ENCODE data around the gene FAM210A.

FAM210A gene

GRCh38 chr18:13620206-13620672, 106.1 kb downstream of the FAM210A start:
- no peak for DNase-seq

GRCh38 chr18:13619505-13620205, 106.7 kb downstream of the FAM210A start:
- DNase-seq: no peak

GRCh38 chr18:13618760-13619438, 107.5 kb downstream of the FAM210A start:
- DNase-seq: no peak

DNA sequence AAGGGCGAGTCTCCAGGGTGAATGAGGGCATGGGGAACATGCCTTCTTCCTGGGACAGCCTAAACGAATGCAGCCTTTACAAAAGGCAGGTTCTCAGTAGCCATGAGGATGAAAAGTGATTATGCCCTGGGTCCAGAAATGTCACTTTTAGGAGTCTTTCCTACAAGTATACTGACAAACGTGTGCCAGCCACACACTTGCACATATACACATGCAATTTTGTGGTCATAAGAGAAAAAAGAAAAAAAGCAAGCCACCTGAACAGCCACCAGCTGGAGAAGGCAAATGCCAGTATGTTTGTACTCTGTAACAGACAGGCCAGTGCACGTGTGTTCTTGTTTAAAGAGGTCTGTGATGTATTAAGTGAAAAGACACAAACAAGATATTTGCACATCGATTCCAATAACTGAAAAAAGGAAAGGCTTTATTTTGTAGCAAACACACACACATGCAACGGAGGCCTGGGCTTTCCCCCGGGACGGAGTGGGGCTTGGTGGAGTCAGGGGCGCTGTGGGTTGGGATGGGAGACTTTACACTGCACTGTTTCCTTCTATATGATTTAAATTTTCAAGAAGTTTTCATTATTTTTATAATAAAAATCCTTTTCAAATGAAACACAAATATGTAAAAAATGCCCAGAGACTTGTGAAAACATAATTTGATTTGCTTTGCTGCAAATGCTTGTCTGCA, 108.4 kb downstream of the FAM210A start:
- no peak for DNase-seq

DNA sequence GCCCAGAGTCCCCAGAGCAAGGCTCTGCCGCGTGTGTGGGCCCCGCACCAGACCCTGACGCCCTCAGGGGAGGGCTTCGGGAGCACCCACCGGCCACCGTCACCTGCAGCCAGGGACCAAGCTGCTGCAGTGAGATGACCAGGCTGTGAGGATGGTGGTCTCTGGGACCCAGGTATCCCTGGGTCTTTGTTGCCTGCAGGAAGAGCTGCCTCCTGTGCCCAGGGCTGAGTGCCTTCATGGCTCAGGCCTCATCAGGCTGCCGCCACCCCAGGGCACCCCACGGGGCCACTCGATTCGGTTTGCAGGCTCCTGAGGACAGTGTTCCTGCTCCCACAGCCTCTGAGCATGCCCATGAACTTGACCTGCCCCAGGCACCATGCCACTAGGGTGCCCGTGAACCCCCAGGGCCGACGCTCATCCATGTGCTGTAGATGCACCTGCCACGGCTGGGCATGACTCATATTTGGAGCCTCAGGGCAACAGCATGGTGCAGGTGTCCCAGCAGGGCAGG, 109.8 kb downstream of the FAM210A start:
- DNase-seq: no peak

- DNase-seq: no peak
Measured at GRCh38 chr18:13616041-13616440, 110.3 kb downstream of the FAM210A start.

- no peak for DNase-seq
Measured at GRCh38 chr18:13615432-13615861, 110.9 kb downstream of the FAM210A start.

DNA sequence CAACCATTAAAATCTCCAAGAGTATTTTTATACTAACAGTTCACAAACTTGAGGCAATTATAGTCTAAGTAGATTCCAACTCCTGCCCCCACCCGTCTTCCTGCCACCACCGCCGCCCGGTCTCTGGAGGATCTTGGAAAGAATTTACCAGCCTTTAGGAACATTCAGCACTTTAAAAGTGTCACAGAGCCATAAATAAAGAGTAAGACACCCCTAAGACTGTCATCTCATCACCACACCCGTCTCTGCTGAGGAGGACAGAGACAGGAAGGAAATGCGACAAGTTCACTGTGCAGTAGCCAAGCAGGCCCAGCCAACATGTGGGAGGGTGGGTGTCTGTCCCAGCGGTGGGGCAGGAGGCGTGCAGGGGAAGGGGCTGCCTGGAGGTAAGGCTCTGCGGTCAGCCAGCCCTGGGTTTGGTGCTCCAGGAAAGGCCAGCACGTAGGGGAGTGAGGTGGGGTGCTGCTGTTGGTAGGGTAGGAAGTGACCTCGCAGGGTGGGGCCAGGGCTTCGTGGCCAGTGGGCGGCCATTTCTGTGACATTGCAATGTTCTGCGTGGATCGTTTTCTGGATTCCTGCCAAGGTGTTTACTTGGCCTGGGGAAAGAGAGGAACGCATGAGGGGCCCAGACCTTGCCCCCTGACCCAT, 111.6 kb downstream of the FAM210A start:
- no peak for DNase-seq

DNA sequence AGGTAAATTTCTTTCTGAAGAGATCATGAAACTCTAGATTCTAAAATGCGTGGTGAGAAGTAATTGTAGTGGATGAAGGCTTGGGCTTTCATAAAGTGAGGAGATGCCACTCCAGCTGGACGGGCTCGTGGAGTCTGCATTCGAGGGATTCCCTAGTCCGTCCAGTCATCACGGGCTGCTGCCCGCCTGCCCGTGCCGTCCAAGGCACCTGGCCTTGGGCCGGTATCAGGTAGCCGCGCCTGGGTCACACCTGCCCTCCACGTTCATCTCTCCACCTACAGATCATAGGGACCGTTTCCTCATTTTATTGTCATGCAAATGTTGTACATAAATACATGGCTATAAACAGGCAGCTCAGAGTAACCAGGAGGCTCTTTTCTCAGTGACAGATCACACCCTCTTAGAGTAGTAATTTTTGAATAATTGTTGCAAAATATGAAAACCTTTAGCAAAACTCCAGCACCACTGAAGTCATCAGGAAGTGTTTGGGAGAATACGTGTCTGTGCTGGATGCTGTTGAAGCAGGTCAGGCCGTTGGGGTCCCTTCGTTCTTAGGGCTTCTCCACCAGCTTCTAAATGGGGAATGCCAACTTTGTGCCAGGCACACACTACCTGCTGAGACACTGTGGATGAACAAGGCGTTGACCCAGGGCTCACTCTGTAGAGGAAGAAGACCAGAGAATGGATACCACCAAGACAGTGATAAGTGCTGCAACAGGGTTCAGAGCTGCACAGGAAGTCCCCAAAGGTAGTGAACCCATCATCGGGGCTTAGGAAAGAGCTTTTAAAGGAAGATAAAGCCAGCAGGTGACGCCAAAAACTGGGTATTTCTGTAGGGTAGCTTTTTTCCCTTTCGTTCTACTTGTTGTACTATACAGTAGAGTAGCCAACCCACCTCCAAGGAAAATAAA, 112.5 kb downstream of the FAM210A start:
- no peak for DNase-seq
